Measurements from ENCODE around the gene PSMB7.

The PSMB7 gene

DNA sequence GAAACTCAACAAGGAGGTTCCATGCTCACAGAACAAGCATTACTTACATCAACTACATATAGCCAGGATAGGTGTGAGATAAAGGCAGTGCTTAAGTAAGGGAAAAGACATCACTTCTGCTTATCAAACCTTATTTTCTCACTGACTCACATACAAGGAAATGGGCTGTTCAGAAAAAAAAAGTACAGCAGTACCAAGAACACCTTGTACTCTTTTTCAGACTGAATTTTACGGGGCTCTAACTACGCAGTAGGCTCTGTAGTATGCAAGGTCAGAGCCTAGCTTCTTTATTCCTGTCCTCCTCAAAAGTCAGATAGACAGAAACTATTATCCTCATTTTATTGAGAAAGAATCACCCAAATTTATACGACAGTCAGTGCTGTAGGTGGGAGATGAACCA, 5.8 kb downstream of the PSMB7 start:
- no peak for DNase-seq

DNA sequence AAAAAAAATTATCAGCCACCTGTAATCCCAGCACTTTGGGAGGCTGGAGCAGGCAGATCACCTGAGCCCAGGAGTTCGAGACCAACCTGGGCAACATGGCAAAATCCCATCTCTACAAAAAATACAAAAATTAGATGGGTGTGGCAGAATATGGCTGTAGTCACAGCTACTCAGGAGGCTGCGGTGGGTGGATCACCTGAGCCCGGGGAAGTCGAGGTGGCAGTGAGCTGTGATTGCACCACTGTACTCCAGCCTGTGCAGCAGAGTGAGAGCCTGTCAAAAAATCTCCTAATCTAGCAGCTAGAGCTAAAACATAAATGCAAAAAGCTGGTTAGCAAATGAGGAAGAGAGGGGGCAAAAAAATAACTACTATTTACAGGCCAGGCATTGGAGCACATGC, 12.0 kb downstream of the PSMB7 start:
- DNase-seq = no peak

- no peak for DNase-seq
These were observed 15.0 kb downstream of the PSMB7 start for GRCh38 chr9:124399968-124400940.

DNA sequence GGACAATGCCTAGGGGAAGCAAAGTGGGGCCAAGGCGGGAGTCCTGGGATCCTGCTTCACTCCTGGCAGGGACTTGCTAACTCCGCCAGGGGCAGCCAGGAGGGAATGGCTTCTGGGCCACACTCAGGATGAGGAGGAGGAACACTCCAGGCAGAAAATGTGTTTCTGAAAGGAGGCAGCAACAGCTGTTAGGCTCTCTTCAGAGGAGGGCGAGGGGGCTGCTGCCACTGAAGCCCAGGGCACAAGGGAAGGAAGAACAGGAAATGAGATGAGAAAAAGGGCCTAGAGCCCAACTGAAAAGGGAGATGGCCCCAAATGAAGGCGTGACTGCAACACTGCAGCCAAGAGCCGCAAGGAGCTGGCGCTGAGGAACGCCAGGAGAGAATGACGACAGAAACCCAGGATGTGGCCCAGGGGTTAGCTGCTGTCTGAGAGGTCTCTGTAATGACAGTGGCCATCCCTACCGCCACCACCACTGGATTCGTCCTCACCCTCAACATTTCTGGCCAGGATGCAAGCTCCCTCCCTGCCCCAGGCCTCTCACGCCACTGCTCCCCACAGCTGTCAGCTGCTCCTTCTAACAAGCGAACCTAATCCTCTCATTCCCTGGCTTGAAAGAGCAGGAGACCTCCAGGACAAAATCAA, 15.8 kb downstream of the PSMB7 start:
- DNase-seq = no peak

DNA sequence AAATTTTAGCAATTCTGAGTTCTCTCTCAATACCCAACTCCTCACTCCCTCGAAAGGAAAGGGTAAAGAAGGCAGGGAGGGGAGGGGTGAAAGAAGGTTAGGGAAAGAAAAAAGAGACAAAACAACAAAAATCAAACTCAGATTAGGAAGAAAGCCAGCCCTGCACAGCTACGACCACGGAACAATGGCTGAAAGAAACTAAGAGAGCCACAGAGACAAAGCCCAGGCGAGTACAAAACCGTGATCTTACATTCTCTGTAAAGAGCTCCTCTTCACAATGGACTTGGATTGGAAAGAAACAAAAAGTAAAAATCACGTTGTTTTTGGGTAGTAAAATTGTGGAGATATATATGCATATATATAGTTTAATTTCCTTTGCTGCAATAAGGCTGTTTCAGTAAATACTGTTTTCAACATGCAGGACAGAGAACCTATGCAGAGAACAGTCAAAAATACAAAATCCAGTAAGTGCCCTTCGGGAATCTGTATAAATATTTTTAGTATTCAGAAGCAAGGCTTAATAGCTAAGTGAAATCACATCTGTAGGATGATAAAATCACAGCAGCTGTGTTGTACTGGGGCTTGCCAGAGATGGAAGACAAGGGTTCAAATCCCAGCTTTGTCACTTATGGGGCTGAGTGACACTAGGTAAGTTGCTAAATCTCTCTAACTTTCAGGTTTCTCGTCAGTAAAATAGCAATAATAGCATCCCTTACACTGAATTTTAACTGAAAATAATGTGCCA, 16.9 kb downstream of the PSMB7 start:
- no peak for DNase-seq

DNA sequence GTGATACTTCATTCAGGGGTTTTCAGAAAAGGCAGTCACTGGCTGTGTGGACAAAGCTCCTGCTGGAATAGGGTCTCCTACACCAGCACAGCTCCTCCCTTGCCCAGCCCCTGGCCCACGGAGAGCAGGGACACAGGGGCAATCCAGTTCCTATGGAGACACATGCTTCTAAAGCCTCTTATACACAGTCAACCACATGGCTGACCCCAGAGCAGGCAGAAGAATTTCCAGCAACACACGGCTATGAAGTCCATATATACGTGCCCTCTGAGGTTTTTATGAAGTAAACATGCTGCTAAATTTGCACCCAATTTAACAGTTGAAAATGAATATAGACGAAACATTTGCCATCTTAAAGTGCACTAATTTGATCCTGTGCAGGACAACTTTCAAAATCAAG, 19.4 kb downstream of the PSMB7 start:
- no peak for DNase-seq

- DNase-seq = no peak
These were observed 20.6 kb downstream of the PSMB7 start for GRCh38 chr9:124394596-124394995.

- no peak for DNase-seq
These were observed 21.1 kb downstream of the PSMB7 start for GRCh38 chr9:124394167-124394566.

DNA sequence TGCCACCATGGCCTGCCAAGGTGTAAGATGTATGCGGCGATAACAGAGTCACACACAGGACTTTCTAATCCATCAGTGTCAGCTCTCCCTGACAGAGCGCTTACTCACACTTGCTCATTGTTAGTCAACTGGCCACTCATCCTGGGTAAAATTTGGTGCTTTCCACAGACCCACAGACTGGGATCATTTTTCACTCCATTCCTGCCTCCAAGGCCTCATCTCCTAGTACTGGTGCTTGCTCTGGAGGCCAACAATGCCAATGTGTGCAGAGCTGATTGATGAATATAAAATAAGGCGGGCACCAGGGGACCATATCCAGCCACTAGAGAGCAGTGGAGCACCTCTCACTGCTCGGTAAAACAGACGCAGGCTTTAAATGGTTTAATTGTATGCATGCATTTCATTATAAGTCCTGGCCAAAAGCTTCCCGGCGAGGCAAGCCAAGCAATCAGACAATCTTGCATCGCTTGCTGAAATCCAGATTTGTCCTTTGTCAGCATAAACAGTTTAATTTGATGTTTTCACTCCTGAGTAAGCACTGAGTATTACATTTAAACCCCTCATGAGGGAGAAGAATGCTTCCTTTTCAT, 22.3 kb downstream of the PSMB7 start:
- no peak for DNase-seq

- DNase-seq = peak; percentile 28
These were observed 22.9 kb downstream of the PSMB7 start for GRCh38 chr9:124392254-124392870.

DNA sequence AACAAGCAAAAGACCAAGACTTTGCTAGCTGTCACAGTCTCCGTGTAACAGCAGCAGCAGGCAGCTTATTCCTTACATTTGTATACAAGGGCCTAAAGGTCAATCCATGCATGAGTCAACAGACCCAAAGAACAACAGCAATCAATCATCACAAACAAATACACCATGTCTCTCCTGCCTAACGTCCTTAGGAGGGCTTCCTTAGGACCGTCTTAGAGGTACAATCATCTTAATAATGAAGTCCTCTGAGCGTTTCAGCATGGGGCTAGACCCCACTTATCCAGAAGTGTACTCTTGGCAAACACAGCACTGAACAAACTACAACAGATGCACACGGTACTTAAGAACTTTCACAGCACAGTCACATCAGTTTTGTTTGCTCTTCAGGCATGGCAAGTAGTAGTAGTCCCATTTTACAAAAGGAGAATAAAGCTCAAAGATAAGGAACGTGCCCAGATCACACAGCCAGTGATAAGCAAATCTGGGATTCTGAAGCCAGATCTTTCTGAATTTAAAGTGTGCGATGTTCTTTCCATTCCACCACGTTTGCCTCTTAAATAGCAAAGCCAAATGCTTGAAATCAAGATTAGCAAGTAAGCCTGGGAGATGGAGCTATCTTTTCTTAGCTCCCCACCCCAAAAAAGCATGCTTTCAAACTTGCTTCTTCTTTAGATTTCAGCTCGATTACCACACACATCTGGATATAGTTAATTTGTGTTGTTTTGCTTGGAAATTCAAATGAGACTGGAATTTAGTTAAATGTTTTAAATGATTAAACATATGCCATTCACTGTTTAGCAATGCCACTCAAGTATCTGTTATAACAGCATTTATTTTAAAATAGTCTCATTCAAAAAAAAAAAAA, 24.2 kb downstream of the PSMB7 start:
- DNase-seq = no peak

DNA sequence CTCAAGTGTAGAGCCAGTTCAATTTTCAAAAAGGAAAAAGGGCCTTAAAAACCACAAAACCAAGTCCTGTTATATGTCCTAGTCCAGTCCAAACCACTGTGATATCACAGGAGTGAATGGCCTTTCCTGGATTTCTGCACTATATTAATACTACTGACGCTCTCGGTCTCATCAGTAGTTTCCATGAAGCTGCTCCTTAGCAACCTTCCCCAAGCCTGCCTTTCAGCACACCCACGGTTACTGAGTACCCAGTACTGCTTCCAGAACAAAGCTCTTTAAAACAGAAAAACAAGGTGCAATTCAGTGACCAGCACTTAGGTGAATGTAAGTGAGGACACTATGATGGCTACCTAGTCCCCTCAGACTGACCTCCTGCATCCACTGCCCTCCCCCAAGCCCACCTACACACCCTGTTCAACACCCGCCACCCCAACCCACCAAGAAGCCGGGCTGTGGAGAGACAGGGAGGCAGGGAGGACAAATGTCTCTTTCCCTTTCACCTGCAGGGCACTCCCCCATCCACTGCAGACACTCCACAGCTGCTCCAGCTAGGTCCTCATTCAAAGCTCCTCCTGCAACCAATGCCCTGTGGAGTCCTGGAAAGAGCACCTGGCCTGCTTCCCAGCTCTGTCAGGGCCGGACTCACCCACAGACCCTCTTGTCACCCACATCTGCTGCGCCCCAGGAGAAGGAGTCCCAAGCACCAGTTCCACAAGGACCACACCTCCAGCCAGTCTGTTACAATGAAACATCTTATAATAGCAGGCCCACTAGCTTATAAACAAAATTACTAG, 25.9 kb downstream of the PSMB7 start:
- DNase-seq = no peak

DNA sequence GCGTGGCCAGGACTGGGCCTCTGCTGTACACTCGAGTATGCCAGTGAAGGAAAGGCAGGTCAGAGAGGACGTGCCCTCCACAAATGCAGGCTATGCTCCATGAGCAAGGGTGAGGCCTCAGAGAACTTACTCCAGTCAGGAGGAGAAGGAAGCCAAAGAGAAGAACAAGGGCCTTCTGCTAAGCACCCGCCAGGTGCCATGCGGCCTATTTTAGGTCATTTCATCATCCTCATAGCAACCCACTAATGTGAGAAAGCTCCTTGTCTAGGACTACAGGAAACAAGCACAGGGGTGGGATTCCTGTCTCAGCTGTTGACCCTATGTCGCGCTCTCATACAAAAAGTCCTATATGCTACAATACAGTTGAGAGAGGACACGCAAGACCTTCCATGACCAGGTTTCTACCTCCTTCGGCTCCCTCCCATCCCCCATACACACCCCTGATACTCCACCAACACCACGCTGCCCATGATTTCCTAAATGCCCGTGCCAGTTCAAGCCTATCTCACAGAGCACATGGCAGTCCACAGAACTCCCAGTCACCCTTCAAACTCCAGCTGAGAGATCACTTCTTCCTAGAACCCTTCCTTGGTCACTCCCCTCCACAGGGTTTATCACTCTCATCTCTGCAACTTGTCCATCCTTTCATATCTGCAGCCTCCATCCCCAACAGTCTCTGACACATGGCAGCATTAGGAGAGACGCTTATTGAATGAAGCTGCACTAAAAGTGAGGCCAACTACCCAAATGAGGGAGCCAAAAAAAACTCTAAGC, 26.8 kb downstream of the PSMB7 start:
- DNase-seq = no peak

GRCh38 chr9:124386201-124386600, 29.0 kb downstream of the PSMB7 start:
- DNase-seq = no peak

GRCh38 chr9:124385623-124386022, 29.6 kb downstream of the PSMB7 start:
- no peak for DNase-seq

DNA sequence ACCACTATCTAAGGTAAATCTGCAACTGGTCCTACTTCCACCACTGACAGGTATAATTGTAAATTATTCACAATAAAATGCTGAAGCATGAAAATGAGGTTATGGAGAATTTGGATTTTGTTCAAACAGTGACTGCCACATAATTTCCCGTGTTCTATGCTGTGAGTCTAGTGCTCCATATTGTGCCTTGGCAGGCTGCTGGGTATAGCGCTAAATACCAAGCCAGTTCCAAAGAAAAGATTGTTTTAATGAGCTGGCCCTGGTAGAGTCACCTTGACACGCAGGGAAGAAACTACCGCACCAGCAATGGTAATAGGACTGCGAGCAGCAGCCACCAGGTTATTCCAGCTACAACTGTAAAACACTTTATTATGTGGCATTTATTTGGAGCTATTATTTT, 30.4 kb downstream of the PSMB7 start:
- DNase-seq = no peak

GRCh38 chr9:124384210-124384609, 31.0 kb downstream of the PSMB7 start:
- no peak for DNase-seq

DNA sequence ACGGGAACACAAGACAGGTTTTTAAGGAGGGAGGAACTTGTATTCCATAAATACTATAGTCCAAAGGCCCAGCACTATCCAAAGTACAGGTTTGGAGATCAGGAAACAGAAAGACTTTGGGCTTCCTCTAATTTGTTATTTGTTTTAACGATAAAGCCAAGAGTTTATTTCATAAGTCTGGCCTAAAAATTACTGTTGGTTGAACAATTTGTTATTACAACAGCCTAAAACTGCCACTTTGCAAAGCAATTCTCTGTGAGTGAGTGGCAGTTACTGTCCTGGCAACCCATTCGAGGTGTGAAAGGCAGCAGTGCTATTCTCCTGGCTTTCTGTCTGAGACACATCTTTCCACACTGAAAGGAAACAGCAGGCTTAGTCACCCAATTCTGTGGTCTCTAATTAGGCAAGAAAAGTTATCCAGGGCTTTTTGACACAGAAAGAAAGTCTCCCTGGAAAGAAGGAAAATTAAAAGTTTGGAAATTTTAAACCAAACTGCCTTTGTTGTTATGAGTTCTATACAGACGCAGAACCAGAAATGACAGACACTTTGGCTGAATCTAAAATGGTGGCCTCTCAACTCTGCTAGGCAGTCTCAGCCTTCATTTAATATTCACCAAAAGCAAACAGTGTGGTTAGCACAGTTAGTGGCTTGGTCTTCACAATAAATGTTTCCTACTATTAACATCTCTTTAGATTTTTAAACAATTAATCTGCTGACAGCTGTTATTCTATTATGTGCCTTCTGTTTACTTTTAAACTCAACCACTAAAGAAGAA, 33.9 kb downstream of the PSMB7 start:
- no peak for DNase-seq
